Smooth muscle cell (in vitro differentiated cells): Measurements from ENCODE around the gene ENTPD2. TPM values are rescaled to one million over a fixed set of nuclear protein-coding genes. Genes with fewer than 3 reads are reported as not detected.

Source experiments
- DNase-seq: peaks from one replicate; lab custom pipeline; 2025; ENCODE audit not compliant: unreplicated experiment; lab: John Stamatoyannopoulos, UW
- H2AFZ ChIP-seq: fragments of 200-600 bp; sonication (generic); 2 replicates; pipeline ENCODE4 v1.6.0; 2016; ENCODE audit warnings: antibody characterized with exemption, low read depth, mild to moderate bottlenecking
- H3F3A ChIP-seq: fragments of 200-600 bp; sonication (generic); 2 replicates; pipeline ENCODE4 v1.6.0; 2017; ENCODE audit warnings: antibody characterized with exemption, low read depth
- H3K27ac ChIP-seq: fragments of 200-600 bp; sonication (generic); 2 replicates; pipeline ENCODE4 v1.5.1; 2016; ENCODE audit warnings: low read depth, mild to moderate bottlenecking
- H3K27me3 ChIP-seq: fragments of 200-600 bp; sonication (generic); 2 replicates; pipeline ENCODE4 v1.6.1; 2016; ENCODE audit warnings: low read depth, mild to moderate bottlenecking
- H3K36me3 ChIP-seq: fragments of 200-600 bp; sonication (generic); 2 replicates; pipeline ENCODE4 v1.5.1; 2016; ENCODE audit warnings: low read depth
- H3K4me1 ChIP-seq: fragments of 200-600 bp; sonication (generic); 2 replicates; pipeline ENCODE4 v1.5.1; 2016; ENCODE audit warnings: low read depth
- H3K4me2 ChIP-seq: fragments of 200-600 bp; sonication (generic); 2 replicates; pipeline ENCODE4 v1.6.0; 2016; ENCODE audit warnings: mild to moderate bottlenecking
- H3K4me3 ChIP-seq: fragments of 200-600 bp; sonication (generic); 2 replicates; pipeline ENCODE4 v1.5.1; 2016; ENCODE audit warnings: mild to moderate bottlenecking
- H3K79me2 ChIP-seq: fragments of 200-600 bp; sonication (generic); 2 replicates; pipeline ENCODE4 v1.6.0; 2016; ENCODE audit warnings: low read depth, mild to moderate bottlenecking
- H3K9ac ChIP-seq: fragments of 200-600 bp; sonication (generic); 2 replicates; pipeline ENCODE4 v1.6.0; 2016; ENCODE audit warnings: low read depth
- H3K9me3 ChIP-seq: fragments of 200-600 bp; sonication (generic); replicated peaks from 2 replicates; pipeline ENCODE4 v1.5.1; 2016; ENCODE audit warnings: low read depth
- H4K20me1 ChIP-seq: fragments of 200-600 bp; sonication (generic); 2 replicates; pipeline ENCODE4 v1.6.0; 2016; ENCODE audit warnings: low read depth
- WGBS: methylation state at CpG from one replicate; pipeline ENCODE4 v1.1.7; 2016; ENCODE audit warnings: low lambda C conversion rate; 5-methylcytosine and 5-hydroxymethylcytosine counted together
- polyA plus RNA-seq: library from polyadenylated mRNA; unstranded; fragments of >200 nt; fragmentation: Nextera tagmentation; extraction: Ambion mirVana; gene quantifications from 2 replicates; pipeline ENCODE4 v1.2.1, GENCODE V29; 2016
- total RNA-seq: library from RNA; depleted of rRNA; stranded (reverse); fragments of >200 nt; gene quantifications from 2 replicates; pipeline ENCODE4 v1.2.3, GENCODE V29; 2014
- TF ChIP-seq, protein P1 (sequence below): fragments of 200-600 bp; sonication (generic); IDR thresholded peaks from 2 replicates; pipeline ENCODE4 v1.5.1; 2017; ENCODE audit warnings: borderline replicate concordance, mild to moderate bottlenecking, antibody characterized with exemption; ENCODE audit not compliant: insufficient read depth, poor library complexity, severe bottlenecking

ENTPD2 gene
- total and polyA plus RNA-seq, 2 experiments from 2014 or later, result 0.30 TPM; not detected in 1

DNA sequence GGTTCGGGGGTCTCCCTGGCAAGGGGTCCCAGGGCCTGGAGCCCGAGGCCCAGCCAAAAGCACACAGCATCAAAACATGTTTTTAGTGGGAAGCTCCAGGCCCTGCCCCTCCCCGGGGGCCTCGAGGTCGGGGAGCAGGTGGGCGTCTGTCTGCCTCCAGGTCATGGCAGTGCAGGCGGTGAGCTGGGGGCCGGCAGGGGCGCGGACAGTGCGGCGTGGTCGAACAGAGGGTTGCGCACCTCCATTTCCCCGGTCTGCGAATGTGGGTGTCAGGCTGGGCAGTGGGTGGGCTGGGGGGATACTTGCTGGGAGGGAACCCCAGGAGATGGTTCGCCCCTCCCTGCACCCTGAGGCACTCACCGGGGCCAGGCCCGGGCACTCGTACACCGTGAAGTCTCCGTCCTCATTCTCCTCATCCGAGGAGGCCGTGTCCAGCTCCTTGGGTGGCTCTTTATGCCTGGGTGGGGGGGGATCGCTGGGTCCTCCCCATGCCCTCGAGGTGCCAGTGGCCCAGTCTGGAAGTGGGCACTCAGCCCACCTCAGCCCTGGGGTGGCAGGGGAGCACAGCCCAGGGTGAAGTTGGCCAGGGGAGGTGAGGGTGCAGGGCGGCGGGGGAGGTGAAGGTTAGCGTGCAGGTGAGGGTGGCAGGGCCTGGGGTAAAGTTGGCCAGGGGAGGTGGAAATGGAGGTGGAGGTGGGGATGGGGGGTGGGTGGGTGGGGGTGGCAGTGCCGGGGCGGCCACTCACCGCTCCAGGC is 14.1 kb downstream of the ENTPD2 start:
- no peak overlapping the region for H2AFZ ChIP-seq
- no peak overlapping the region for H3K4me2 ChIP-seq
- DNase-seq, result no peak
- H3F3A ChIP-seq, result no peaks in the 10 kb centered on the region
- WGBS, result 94% methylated on average over 22 of the region's 32 CpGs
- no peaks in the 10 kb centered on the region for H3K4me1 ChIP-seq
- no peaks in the 10 kb centered on the region for H3K79me2 ChIP-seq
- H3K4me3 ChIP-seq, result no peak overlapping the region
- peaks cover 8% of the 10 kb centered on the region for H3K27me3 ChIP-seq
- no peak overlapping the region for H3K9ac ChIP-seq
- TF ChIP-seq, protein P1, sequence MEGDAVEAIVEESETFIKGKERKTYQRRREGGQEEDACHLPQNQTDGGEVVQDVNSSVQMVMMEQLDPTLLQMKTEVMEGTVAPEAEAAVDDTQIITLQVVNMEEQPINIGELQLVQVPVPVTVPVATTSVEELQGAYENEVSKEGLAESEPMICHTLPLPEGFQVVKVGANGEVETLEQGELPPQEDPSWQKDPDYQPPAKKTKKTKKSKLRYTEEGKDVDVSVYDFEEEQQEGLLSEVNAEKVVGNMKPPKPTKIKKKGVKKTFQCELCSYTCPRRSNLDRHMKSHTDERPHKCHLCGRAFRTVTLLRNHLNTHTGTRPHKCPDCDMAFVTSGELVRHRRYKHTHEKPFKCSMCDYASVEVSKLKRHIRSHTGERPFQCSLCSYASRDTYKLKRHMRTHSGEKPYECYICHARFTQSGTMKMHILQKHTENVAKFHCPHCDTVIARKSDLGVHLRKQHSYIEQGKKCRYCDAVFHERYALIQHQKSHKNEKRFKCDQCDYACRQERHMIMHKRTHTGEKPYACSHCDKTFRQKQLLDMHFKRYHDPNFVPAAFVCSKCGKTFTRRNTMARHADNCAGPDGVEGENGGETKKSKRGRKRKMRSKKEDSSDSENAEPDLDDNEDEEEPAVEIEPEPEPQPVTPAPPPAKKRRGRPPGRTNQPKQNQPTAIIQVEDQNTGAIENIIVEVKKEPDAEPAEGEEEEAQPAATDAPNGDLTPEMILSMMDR, result no peak
- no peak overlapping the region for H3K27ac ChIP-seq
- H3K36me3 ChIP-seq, result no peaks in the 10 kb centered on the region
- no peaks in the 10 kb centered on the region for H3K9me3 ChIP-seq
- H4K20me1 ChIP-seq, result peaks cover 7% of the 10 kb centered on the region

DNA sequence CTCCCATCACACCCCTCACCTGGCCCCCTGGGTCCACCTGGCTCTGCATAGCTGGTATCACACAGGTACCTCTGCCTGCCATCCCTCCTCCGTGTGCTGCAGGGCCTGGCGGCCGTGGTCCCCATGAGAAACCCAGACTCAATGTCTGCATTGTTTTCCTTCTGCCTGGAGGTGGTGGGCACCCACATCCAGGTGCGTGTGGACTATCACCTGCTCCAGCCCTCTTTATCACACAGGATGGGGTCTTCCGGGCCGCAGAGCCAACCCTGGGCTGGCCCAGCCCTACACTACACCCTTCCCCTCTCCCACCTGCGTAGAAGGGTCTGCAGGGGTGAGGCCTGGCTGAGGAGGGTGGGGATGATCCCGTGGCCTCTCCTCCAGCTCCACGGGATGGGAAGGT is 14.9 kb downstream of the ENTPD2 start:
- Histone ChIP-seq H3K27ac (no peak overlapping the region), H3F3A (no peaks in the 10 kb centered on the region), H3K9ac (no peak overlapping the region), H3K9me3 (no peaks in the 10 kb centered on the region), H3K4me3 (no peak overlapping the region), H3K79me2 (no peaks in the 10 kb centered on the region), H3K4me2 (no peak overlapping the region), H3K36me3 (no peaks in the 10 kb centered on the region), H2AFZ (no peak overlapping the region), H3K4me1 (no peaks in the 10 kb centered on the region), H3K27me3 (no peaks in the 10 kb centered on the region), H4K20me1 (no peaks in the 10 kb centered on the region)
- WGBS, result 83% methylated on average over 9 of the region's 9 CpGs
- no peak for DNase-seq
- TF ChIP-seq, protein P1, result no peak

DNA sequence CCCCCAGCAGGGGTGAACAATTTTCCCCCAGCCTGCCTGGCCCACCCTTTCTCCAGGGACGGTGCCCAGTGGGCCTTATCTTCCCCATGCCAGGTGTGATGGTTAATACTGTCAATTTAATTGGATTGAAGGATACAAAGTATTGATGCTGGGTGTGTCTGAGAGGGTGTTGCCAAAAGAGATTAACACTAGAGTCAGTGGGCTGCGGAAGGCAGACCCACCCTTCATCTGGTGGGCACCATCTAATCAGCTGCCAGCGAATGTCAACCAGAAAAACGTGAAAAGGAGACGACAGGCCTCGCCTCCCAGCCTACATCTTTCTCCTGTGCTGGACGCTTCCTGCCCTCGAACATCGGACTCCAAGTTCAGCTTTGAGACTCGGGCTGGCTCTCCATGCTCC is 16.4 kb downstream of the ENTPD2 start:
- no peak overlapping the region for H3K4me3 ChIP-seq
- no peaks in the 10 kb centered on the region for H3K9me3 ChIP-seq

More for the DNA sequence above, 16.4 kb downstream of the ENTPD2 start:
- Histone ChIP-seq H3K79me2 (no peaks in the 10 kb centered on the region), H3K4me1 (no peaks in the 10 kb centered on the region), H2AFZ (no peak overlapping the region), H3K9ac (no peak overlapping the region), H3F3A (no peaks in the 10 kb centered on the region), H3K27me3 (no peaks in the 10 kb centered on the region), H3K27ac (no peak overlapping the region), H4K20me1 (no peaks in the 10 kb centered on the region), H3K36me3 (no peaks in the 10 kb centered on the region), H3K4me2 (no peak overlapping the region)
- TF ChIP-seq, protein P1, result no peak
- 89% methylated on average over 10 of the region's 10 CpGs for WGBS
- DNase-seq, result no peak
